Small intestine (tissue), 7 donors: ENCODE measurements around the gene PLEKHG5. TPM values are rescaled to one million over a fixed set of nuclear protein-coding genes. Genes with fewer than 3 reads are reported as not detected.
A peak's percentile ranks its signal among the peaks of the same experiment; 100 is the strongest.

Source experiments
- DNase-seq, 2 donors: peaks; one replicate each; pipeline versions ENCODE4 v3.0.0 to v3.0.0-alpha.2; 2013
- FAIRE-seq: peaks from 2 replicates; lab custom pipeline; 2012; peaks lifted over from hg19 to GRCh38; lab: Jason Lieb, UNC
- H3K27ac ChIP-seq, 3 donors: one replicate each; pipeline ENCODE4 v1.5.1; 2013; ENCODE audit warnings: low read length in 2 of 3, mild to moderate bottlenecking in 2 of 3, control low read depth in 1 of 3, inconsistent platforms in 1 of 3, low read depth in 1 of 3, moderate library complexity in 1 of 3
- H3K27me3 ChIP-seq, 3 donors: one replicate each; pipeline ENCODE4 v1.6.1; 2013; ENCODE audit warnings: low read length in 3 of 3, inconsistent platforms in 1 of 3; ENCODE audit not compliant: control insufficient read depth in 3 of 3, insufficient read depth in 3 of 3
- H3K36me3 ChIP-seq, 3 donors: one replicate each; pipeline ENCODE4 v1.6.1; 2013; ENCODE audit warnings: low read length in 3 of 3, inconsistent platforms in 1 of 3, low read depth in 1 of 3, mild to moderate bottlenecking in 1 of 3, moderate library complexity in 1 of 3; ENCODE audit not compliant: control insufficient read depth in 3 of 3, insufficient read depth in 2 of 3
- H3K4me1 ChIP-seq, 3 donors: one replicate each; pipeline ENCODE4 v1.6.1; 2013; ENCODE audit warnings: low read length in 2 of 3, inconsistent platforms in 1 of 3, low read depth in 1 of 3, mild to moderate bottlenecking in 1 of 3, moderate library complexity in 1 of 3; ENCODE audit not compliant: control insufficient read depth in 3 of 3, insufficient read depth in 2 of 3
- H3K4me3 ChIP-seq, 3 donors: one replicate each; pipeline ENCODE4 v1.5.1; 2013; ENCODE audit warnings: low read length in 3 of 3, control low read depth in 1 of 3, inconsistent platforms in 1 of 3, low read depth in 1 of 3, mild to moderate bottlenecking in 1 of 3, moderate library complexity in 1 of 3
- H3K9me3 ChIP-seq, 2 donors: one replicate each; pipeline ENCODE4 v1.6.1; 2013; ENCODE audit warnings: low read depth in 1 of 2, low read length in 1 of 2; ENCODE audit not compliant: control insufficient read depth in 2 of 2, insufficient read depth in 1 of 2
- WGBS, 3 donors: extraction: QIAGEN DNeasy Blood & Tissue Kit; methylation state at CpG; one replicate each; pipeline ENCODE4 v1.1.7; 2013; 5-methylcytosine and 5-hydroxymethylcytosine counted together
- polyA plus RNA-seq, 4 donors: library from polyadenylated mRNA; stranded (reverse) in 3 of 4; unstranded in 1 of 4; fragments of 200-250 nt in 3 of 4; fragments of 120-200 nt in 1 of 4; gene quantifications; one replicate each; pipeline versions ENCODE4 v1.2.1 to v1.2.3, GENCODE V29; 2013
- donor health status: healthy with polysubstance abuse.
- donor health status: control.
- donor health status: control.
- donor health status: Bipolar disorder and iron deficiency.
- donor health status: healthy.

PLEKHG5 gene
- polyA plus RNA-seq, 4 donors = 2.4 to 13.5 (median 7.1) TPM

DNA sequence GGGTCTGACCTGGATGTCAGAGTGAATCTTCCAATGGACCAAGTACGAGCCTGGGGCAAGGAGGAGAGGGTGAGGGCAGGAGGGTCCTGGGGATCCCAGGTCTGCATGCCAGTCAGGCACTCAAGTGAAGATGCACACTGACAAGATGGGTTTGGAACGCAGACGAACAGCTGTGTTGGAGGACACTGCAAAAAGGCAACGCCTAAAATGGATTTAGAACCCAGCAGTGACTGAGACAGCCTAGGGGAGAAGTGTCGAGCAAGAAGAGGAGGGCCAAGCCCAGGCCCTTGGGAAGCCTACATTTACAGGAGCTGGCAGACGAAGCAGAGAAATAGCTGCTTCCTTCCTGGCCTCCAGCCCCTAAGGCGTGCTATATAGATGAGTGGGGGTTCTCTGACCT, 37.0 kb upstream of the PLEKHG5 start:
- 90 to 93% (median 92%) methylated on average over 7 of the region's 7 CpGs for WGBS, 3 donors
- H3K36me3 ChIP-seq = peaks cover 10 to 58% (median 14%) of the 10 kb centered on the region in 3 donors
- FAIRE-seq = no peak
- DNase-seq = no peak
- H3K4me1 ChIP-seq = no peaks in the 10 kb centered on the region
- no peaks in the 10 kb centered on the region for H3K27me3 ChIP-seq
- H3K9me3 ChIP-seq = no peaks in the 10 kb centered on the region
- H3K27ac ChIP-seq = no peak overlapping the region
- H3K4me3 ChIP-seq = no peak overlapping the region

GRCh38 chr1:6526316-6526715, 34.8 kb upstream of the PLEKHG5 start:
- peaks cover 5 to 43% (median 7%) of the 10 kb centered on the region in 3 donors for H3K36me3 ChIP-seq
- H3K27me3 ChIP-seq = no peaks in the 10 kb centered on the region
- no peaks in the 10 kb centered on the region for H3K4me1 ChIP-seq
- no peak overlapping the region for H3K27ac ChIP-seq
- 80 to 87% (median 86%) methylated on average over 11 of the region's 11 CpGs for WGBS, 3 donors
- no peak overlapping the region for H3K4me3 ChIP-seq
- FAIRE-seq (no peak), DNase-seq (no peak)
- no peaks in the 10 kb centered on the region for H3K9me3 ChIP-seq

GRCh38 chr1:6523566-6523965, 32.1 kb upstream of the PLEKHG5 start:
- H3K36me3 ChIP-seq = peaks cover 5 to 35% (median 5%) of the 10 kb centered on the region in 3 donors
- WGBS, 3 donors = 48 to 57% (median 49%) methylated on average over 5 to 6 of the region's 6 CpGs
- no peaks in the 10 kb centered on the region for H3K9me3 ChIP-seq
- H3K4me3 ChIP-seq = no peak overlapping the region
- peak; percentile 37 to 45 for DNase-seq
- no peaks in the 10 kb centered on the region for H3K4me1 ChIP-seq
- FAIRE-seq = no peak
- H3K27me3 ChIP-seq = no peaks in the 10 kb centered on the region
- H3K27ac ChIP-seq = no peak overlapping the region

GRCh38 chr1:6521536-6521935, 30.1 kb upstream of the PLEKHG5 start:
- FAIRE-seq (no peak), DNase-seq (no peak)
- no peaks in the 10 kb centered on the region for H3K27me3 ChIP-seq
- no peaks in the 10 kb centered on the region for H3K9me3 ChIP-seq
- H3K27ac ChIP-seq = no peak overlapping the region
- WGBS, 3 donors = 71 to 78% (median 74%) methylated on average over 5 of the region's 5 CpGs
- peaks cover 3 to 19% (median 4%) of the 10 kb centered on the region in 3 donors for H3K36me3 ChIP-seq
- no peaks in the 10 kb centered on the region for H3K4me1 ChIP-seq
- H3K4me3 ChIP-seq = no peak overlapping the region

- DNase-seq (no peak), FAIRE-seq (no peak)
- WGBS, 3 donors = 47 to 68% (median 67%) methylated on average over 13 of the region's 13 CpGs
- H3K27ac ChIP-seq = no peak overlapping the region
- H3K36me3 ChIP-seq = peaks cover 1 to 8% (median 2%) of the 10 kb centered on the region in 3 donors
- no peaks in the 10 kb centered on the region for H3K9me3 ChIP-seq
- H3K4me3 ChIP-seq = no peak overlapping the region
- H3K4me1 ChIP-seq = no peaks in the 10 kb centered on the region
- H3K27me3 ChIP-seq = no peaks in the 10 kb centered on the region
Observed at GRCh38 chr1:6519935-6520671, 28.6 kb upstream of the PLEKHG5 start.

DNA sequence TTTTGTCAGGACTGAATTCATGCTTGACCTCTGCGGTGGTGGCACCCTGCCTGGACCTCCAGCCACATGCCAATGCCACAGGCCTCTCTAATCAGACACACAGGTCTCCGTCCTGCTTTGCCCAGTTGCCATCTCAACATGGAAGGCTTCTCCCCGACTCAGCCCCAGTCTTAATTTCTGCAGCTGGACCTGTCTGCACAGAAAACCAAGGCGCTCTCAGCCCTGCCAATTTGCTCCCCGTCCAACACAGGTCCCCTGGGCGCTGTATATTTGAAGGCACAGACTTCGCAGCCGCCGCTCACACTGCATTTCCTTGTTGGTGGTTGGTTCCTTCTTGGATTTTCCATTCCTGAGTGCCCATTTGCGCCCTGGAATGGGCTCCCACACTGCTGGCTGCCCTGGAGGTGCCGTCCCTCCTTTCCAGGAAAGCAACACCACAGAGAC, 28.0 kb upstream of the PLEKHG5 start:
- 74 to 85% (median 80%) methylated on average over 11 of the region's 11 CpGs for WGBS, 3 donors
- Histone ChIP-seq H3K27ac (no peak overlapping the region), H3K36me3 (peaks cover 0 to 6% (median 0%) of the 10 kb centered on the region in 3 donors), H3K4me3 (no peak overlapping the region), H3K4me1 (no peaks in the 10 kb centered on the region), H3K27me3 (no peaks in the 10 kb centered on the region), H3K9me3 (no peaks in the 10 kb centered on the region)
- FAIRE-seq (no peak), DNase-seq (no peak)

- FAIRE-seq (no peak), DNase-seq (no peak)
- Histone ChIP-seq H3K36me3 (peaks cover 0 to 3% (median 0%) of the 10 kb centered on the region in 3 donors), H3K27ac (no peak overlapping the region), H3K27me3 (no peaks in the 10 kb centered on the region), H3K9me3 (no peaks in the 10 kb centered on the region), H3K4me1 (no peaks in the 10 kb centered on the region), H3K4me3 (no peak overlapping the region)
- WGBS, 3 donors = 60 to 65% (median 65%) methylated on average over 8 of the region's 8 CpGs
Observed at GRCh38 chr1:6517435-6517851, 26.0 kb upstream of the PLEKHG5 start.

- Histone ChIP-seq H3K9me3 (no peaks in the 10 kb centered on the region), H3K27me3 (no peaks in the 10 kb centered on the region), H3K4me3 (no peak overlapping the region), H3K27ac (no peak overlapping the region), H3K4me1 (no peaks in the 10 kb centered on the region), H3K36me3 (peaks cover 0 to 1% (median 0%) of the 10 kb centered on the region in 3 donors)
- no peak for FAIRE-seq
- no peak for DNase-seq
- 78 to 90% (median 88%) methylated on average over 4 of the region's 4 CpGs for WGBS, 3 donors
Observed at GRCh38 chr1:6515771-6516170, 24.3 kb upstream of the PLEKHG5 start.
